ENCODE data around the gene ARHGEF28.

The ARHGEF28 gene

DNA sequence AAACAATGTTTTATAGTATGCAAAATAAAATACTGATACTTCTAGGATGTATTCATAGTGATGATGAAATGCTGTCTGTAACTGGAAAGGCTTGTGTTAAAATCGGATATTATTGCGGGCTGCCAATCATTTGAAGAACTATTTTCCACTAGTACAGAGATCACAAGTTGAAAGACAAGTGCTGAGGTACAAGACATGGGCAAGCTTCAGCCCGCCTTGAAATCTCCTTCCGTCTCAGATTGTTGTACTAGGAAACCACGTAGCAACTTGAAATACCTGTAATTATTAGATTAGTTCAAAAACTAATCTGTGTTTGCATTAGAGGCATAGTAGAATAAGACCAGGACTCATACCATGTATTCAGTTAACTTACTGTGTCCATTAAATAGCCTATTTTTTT is 218.2 kb downstream of the ARHGEF28 start:
- TF ChIP-seq, protein P1, sequence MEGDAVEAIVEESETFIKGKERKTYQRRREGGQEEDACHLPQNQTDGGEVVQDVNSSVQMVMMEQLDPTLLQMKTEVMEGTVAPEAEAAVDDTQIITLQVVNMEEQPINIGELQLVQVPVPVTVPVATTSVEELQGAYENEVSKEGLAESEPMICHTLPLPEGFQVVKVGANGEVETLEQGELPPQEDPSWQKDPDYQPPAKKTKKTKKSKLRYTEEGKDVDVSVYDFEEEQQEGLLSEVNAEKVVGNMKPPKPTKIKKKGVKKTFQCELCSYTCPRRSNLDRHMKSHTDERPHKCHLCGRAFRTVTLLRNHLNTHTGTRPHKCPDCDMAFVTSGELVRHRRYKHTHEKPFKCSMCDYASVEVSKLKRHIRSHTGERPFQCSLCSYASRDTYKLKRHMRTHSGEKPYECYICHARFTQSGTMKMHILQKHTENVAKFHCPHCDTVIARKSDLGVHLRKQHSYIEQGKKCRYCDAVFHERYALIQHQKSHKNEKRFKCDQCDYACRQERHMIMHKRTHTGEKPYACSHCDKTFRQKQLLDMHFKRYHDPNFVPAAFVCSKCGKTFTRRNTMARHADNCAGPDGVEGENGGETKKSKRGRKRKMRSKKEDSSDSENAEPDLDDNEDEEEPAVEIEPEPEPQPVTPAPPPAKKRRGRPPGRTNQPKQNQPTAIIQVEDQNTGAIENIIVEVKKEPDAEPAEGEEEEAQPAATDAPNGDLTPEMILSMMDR (IDR thresholded peaks at IDR 0.05; ENCODE audit: insufficient read depth, low read length, poor library complexity, severe bottlenecking) = no peak
- no peak for DNase-seq (ENCODE audit: extremely low read depth, insufficient read length)
- no peaks in the 10 kb centered on the region for H3K36me3 ChIP-seq (ENCODE audit: control insufficient read depth, insufficient read depth, low read length)
- H3K4me3 ChIP-seq (replicated peaks; ENCODE audit: low read depth, low read length) = no peak overlapping the region
- H3K27me3 ChIP-seq (replicated peaks; ENCODE audit: control insufficient read depth, insufficient read depth, low read length) = no peaks in the 10 kb centered on the region; the same call in 1 of the 2 replicates

GRCh38 chr5:73851471-73852181 is 225.6 kb downstream of the ARHGEF28 start:
- H3K4me3 ChIP-seq (replicated peaks; ENCODE audit: low read depth, low read length) = no peak overlapping the region
- TF ChIP-seq, protein P1 (IDR thresholded peaks at IDR 0.05; ENCODE audit: insufficient read depth, low read length, poor library complexity, severe bottlenecking) = no peak
- H3K36me3 ChIP-seq (ENCODE audit: control insufficient read depth, insufficient read depth, low read length) = no peaks in the 10 kb centered on the region
- no peak for DNase-seq (ENCODE audit: extremely low read depth, insufficient read length)
- no peaks in the 10 kb centered on the region for H3K27me3 ChIP-seq (replicated peaks; ENCODE audit: control insufficient read depth, insufficient read depth, low read length)

DNA sequence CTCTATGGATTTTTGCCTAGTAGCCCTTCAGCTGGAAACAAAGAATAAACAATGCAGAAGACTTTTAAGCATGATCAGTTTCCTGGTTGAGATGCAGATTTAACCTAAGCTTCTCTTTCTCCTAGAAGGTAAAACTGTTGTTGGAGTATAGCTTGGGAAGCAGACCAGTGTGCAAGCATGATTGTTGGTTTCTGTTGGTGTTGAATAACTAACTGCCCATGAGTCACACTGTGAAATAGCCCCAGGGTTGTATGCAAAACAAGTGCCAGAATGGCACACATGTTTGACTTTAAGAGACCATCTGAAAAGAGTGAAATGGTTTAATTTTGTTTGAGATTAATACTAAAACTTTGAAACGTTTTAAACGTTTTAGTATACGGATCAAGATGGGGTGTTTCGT is 227.1 kb downstream of the ARHGEF28 start:
- Histone ChIP-seq H3K36me3 (ENCODE audit: control insufficient read depth, insufficient read depth, low read length) (no peaks in the 10 kb centered on the region), H3K27me3 (replicated peaks; ENCODE audit: control insufficient read depth, insufficient read depth, low read length) (no peaks in the 10 kb centered on the region), H3K4me3 (replicated peaks; ENCODE audit: low read depth, low read length) (no peak overlapping the region)
- DNase-seq (ENCODE audit: extremely low read depth, insufficient read length) = no peak
- TF ChIP-seq, protein P1 (IDR thresholded peaks at IDR 0.05; ENCODE audit: insufficient read depth, low read length, poor library complexity, severe bottlenecking) = no peak

DNA sequence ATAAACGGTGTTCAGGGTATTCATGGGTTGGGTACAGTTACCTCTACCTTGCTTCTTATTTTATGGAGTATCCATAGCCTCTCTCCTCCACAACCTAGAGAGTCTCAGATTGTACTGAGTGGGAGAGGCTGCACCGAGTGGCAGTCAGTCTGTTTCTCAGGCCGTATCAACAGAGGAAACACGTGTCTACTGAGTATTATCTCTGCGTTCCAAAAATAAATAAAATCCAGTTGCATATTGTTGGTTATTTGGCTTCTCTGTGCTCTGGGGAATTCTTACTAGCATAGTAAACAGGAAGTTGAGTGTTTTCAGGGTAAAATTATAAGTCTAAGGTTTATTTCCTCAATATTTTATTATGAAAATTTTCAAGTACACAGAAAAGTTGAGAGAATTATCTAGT is 231.0 kb downstream of the ARHGEF28 start:
- no peaks in the 10 kb centered on the region for H3K36me3 ChIP-seq (ENCODE audit: control insufficient read depth, insufficient read depth, low read length)
- no peak overlapping the region for H3K4me3 ChIP-seq (replicated peaks; ENCODE audit: low read depth, low read length)
- TF ChIP-seq, protein P1 (IDR thresholded peaks at IDR 0.05; ENCODE audit: insufficient read depth, low read length, poor library complexity, severe bottlenecking) = no peak
- H3K27me3 ChIP-seq (replicated peaks; ENCODE audit: control insufficient read depth, insufficient read depth, low read length) = no peaks in the 10 kb centered on the region
- DNase-seq (ENCODE audit: extremely low read depth, insufficient read length) = no peak

DNA sequence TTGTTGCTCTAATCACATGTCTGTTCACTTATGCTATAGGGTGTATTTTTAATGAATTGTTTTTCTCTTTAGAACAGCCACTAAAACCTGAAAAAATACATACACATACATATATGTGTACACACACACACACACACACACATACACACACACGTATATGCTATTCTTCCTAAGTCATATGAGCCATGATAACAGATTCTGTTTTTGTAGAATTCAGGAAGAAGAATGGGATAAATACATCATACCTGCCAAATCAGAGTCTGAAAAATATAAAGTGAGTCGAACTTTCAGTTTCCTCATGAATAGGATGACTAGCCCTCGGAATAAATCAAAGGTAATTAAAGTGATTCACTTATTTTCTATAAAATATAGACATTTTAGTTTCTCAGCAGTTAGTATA is 231.4 kb downstream of the ARHGEF28 start:
- TF ChIP-seq, protein P1 (IDR thresholded peaks at IDR 0.05; ENCODE audit: insufficient read depth, low read length, poor library complexity, severe bottlenecking) = no peak
- Histone ChIP-seq H3K27me3 (replicated peaks; ENCODE audit: control insufficient read depth, insufficient read depth, low read length) (no peaks in the 10 kb centered on the region), H3K36me3 (ENCODE audit: control insufficient read depth, insufficient read depth, low read length) (no peaks in the 10 kb centered on the region), H3K4me3 (replicated peaks; ENCODE audit: low read depth, low read length) (no peak overlapping the region)
- DNase-seq (ENCODE audit: extremely low read depth, insufficient read length) = no peak

- TF ChIP-seq, protein P1 (IDR thresholded peaks at IDR 0.05; ENCODE audit: insufficient read depth, low read length, poor library complexity, severe bottlenecking) = no peak
- DNase-seq (ENCODE audit: extremely low read depth, insufficient read length) = no peak
- H3K27me3 ChIP-seq (replicated peaks; ENCODE audit: control insufficient read depth, insufficient read depth, low read length) = no peaks in the 10 kb centered on the region
These were observed 232.1 kb downstream of the ARHGEF28 start for GRCh38 chr5:73858054-73858453.

More at GRCh38 chr5:73858054-73858453, 232.1 kb downstream of the ARHGEF28 start:
- Histone ChIP-seq H3K4me3 (replicated peaks; ENCODE audit: low read depth, low read length) (no peak overlapping the region), H3K36me3 (ENCODE audit: control insufficient read depth, insufficient read depth, low read length) (no peaks in the 10 kb centered on the region)

Data from GM06990 (cell line).